Measurements from ENCODE around the gene TSPAN12. TPM values are rescaled to one million over a fixed set of nuclear protein-coding genes. Genes with fewer than 3 reads are reported as not detected.

TSPAN12 gene
- polyA plus RNA-seq, 1 experiment = 6.9 TPM

GRCh38 chr7:120825152-120825551 lies 32.8 kb downstream of the TSPAN12 start:
- POLR2A ChIA-PET = no interaction called here
- no peak for DNase-seq (ENCODE audit: low read depth, low spot score)
- Histone ChIP-seq H3K4me3 (ENCODE audit: low read depth, low read length) (no peak overlapping the region), H3K27me3 (ENCODE audit: control insufficient read depth, insufficient read depth, low read length) (no peaks in the 10 kb centered on the region), H3K27ac (ENCODE audit: low read depth, low read length) (no peak overlapping the region), H3K9me3 (ENCODE audit: control insufficient read depth, insufficient read depth, low read length) (no peaks in the 10 kb centered on the region)
- CTCF ChIA-PET = no interaction called here
- no peak for TF ChIP-seq CTCF (IDR thresholded peaks at IDR 0.05; ENCODE audit: low read depth, low read length)

GRCh38 chr7:120819861-120820260 lies 38.1 kb downstream of the TSPAN12 start:
- no peak overlapping the region for H3K4me3 ChIP-seq (ENCODE audit: low read depth, low read length)
- TF ChIP-seq CTCF (IDR thresholded peaks at IDR 0.05; ENCODE audit: low read depth, low read length) = no peak
- H3K27ac ChIP-seq (ENCODE audit: low read depth, low read length) = no peak overlapping the region
- POLR2A ChIA-PET = no interaction called here
- CTCF ChIA-PET = interaction anchor here (1.0 to 2.1 kb wide), 2 partner anchors 14 to 28 kb away, joined by 3 to 12 read pairs; no protein-coding TSS in a partner anchor
- DNase-seq (ENCODE audit: low read depth, low spot score) = no peak
- H3K9me3 ChIP-seq (ENCODE audit: control insufficient read depth, insufficient read depth, low read length) = no peaks in the 10 kb centered on the region
- no peaks in the 10 kb centered on the region for H3K27me3 ChIP-seq (ENCODE audit: control insufficient read depth, insufficient read depth, low read length)

GRCh38 chr7:120817851-120818250 lies 40.1 kb downstream of the TSPAN12 start:
- DNase-seq (ENCODE audit: low read depth, low spot score) = no peak
- ChIA-PET CTCF (interaction anchor here (0.7 to 1.8 kb wide), 4 partner anchors 12 to 291 kb away, joined by 3 to 6 read pairs (median 4); no protein-coding TSS in a partner anchor), POLR2A (no interaction called here)
- no peaks in the 10 kb centered on the region for H3K9me3 ChIP-seq (ENCODE audit: control insufficient read depth, insufficient read depth, low read length)
- H3K27me3 ChIP-seq (ENCODE audit: control insufficient read depth, insufficient read depth, low read length) = no peaks in the 10 kb centered on the region
- no peak for TF ChIP-seq CTCF (IDR thresholded peaks at IDR 0.05; ENCODE audit: low read depth, low read length)
- no peak overlapping the region for H3K4me3 ChIP-seq (ENCODE audit: low read depth, low read length)
- no peak overlapping the region for H3K27ac ChIP-seq (ENCODE audit: low read depth, low read length)

- Histone ChIP-seq H3K27me3 (ENCODE audit: control insufficient read depth, insufficient read depth, low read length) (no peaks in the 10 kb centered on the region), H3K9me3 (ENCODE audit: control insufficient read depth, insufficient read depth, low read length) (no peaks in the 10 kb centered on the region), H3K4me3 (ENCODE audit: low read depth, low read length) (no peak overlapping the region), H3K27ac (ENCODE audit: low read depth, low read length) (no peak overlapping the region)
- ChIA-PET POLR2A (no interaction called here), CTCF (interaction anchor here (0.5 to 1.8 kb wide), 2 partner anchors 9 to 44 kb away, joined by 3 to 7 read pairs; partner anchors contain the start of gene TSPAN12)
- no peak for DNase-seq (ENCODE audit: low read depth, low spot score)
- no peak for TF ChIP-seq CTCF (IDR thresholded peaks at IDR 0.05; ENCODE audit: low read depth, low read length)
These were observed 43.5 kb downstream of the TSPAN12 start for GRCh38 chr7:120814253-120814939.

- TF ChIP-seq CTCF (IDR thresholded peaks at IDR 0.05; ENCODE audit: low read depth, low read length) = no peak
- CTCF ChIA-PET = interaction anchor here (0.5 to 1.8 kb wide), 5 partner anchors 8 to 294 kb away, joined by 3 to 7 read pairs (median 5); no protein-coding TSS in a partner anchor
These were observed 44.2 kb downstream of the TSPAN12 start for GRCh38 chr7:120813546-120814252.

More at GRCh38 chr7:120813546-120814252, 44.2 kb downstream of the TSPAN12 start:
- DNase-seq (ENCODE audit: low read depth, low spot score) = no peak
- no peak overlapping the region for H3K27ac ChIP-seq (ENCODE audit: low read depth, low read length)
- no peaks in the 10 kb centered on the region for H3K9me3 ChIP-seq (ENCODE audit: control insufficient read depth, insufficient read depth, low read length)
- no peak overlapping the region for H3K4me3 ChIP-seq (ENCODE audit: low read depth, low read length)
- H3K27me3 ChIP-seq (ENCODE audit: control insufficient read depth, insufficient read depth, low read length) = no peaks in the 10 kb centered on the region
- POLR2A ChIA-PET = no interaction called here
